DOHH2 (cell line): ENCODE data around the gene PIWIL4.

Experiments
- CTCF ChIP-seq: fragments of 200-600 bp; sonication (generic); IDR thresholded peaks from one replicate; pipeline ENCODE4 v1.5.1; 2014; ENCODE audit warnings: antibody characterized with exemption, mild to moderate bottlenecking, low read depth, low read length; ENCODE audit not compliant: poor library complexity, severe bottlenecking
- EZH2phosphoT487 ChIP-seq: fragments of 200-600 bp; sonication (generic); IDR thresholded peaks from 2 replicates; pipeline ENCODE4 v1.6.1; 2017; ENCODE audit warnings: borderline replicate concordance, mild to moderate bottlenecking, antibody characterized with exemption, low read length, moderate library complexity, mixed read lengths

- TF ChIP-seq CTCF (no peak), EZH2phosphoT487 (no peak)
These were observed 95.1 kb downstream of the PIWIL4 start for GRCh38 chr11:94662065-94662779.
